H9 (cell line): ENCODE measurements around the gene SYNGR1. TPM values are rescaled to one million over a fixed set of nuclear protein-coding genes. Genes with fewer than 3 reads are reported as not detected.
A peak's percentile ranks its signal among the peaks of the same experiment; 100 is the strongest.

Experiments
- DNase-seq: peaks from one replicate; pipeline ENCODE4 v3.0.0-alpha.2; 2017
- H2AFZ ChIP-seq: one replicate; pipeline ENCODE4 v1.6.1; 2013; ENCODE audit warnings: mild to moderate bottlenecking, low read length, control low read depth, moderate library complexity
- H2AK5ac ChIP-seq: 2 replicates; pipeline ENCODE4 v1.6.1; 2013; ENCODE audit warnings: low read length, control low read depth, mixed read lengths; ENCODE audit not compliant: insufficient read length
- H2BK120ac ChIP-seq: one replicate; pipeline ENCODE4 v1.6.1; 2013; ENCODE audit warnings: low read depth, mild to moderate bottlenecking, low read length, control low read depth, inconsistent platforms; ENCODE audit not compliant: poor library complexity, severe bottlenecking
- H2BK12ac ChIP-seq: 2 replicates; pipeline ENCODE4 v1.6.1; 2013; ENCODE audit warnings: low read length, control low read depth, mixed read lengths, low read depth; ENCODE audit not compliant: insufficient read length
- H2BK15ac ChIP-seq: 2 replicates; pipeline ENCODE4 v1.6.1; 2013; ENCODE audit warnings: low read depth, low read length, control low read depth
- H2BK20ac ChIP-seq: one replicate; pipeline ENCODE4 v1.6.1; 2013; ENCODE audit warnings: low read depth, mild to moderate bottlenecking, low read length, control low read depth, inconsistent platforms; ENCODE audit not compliant: poor library complexity, severe bottlenecking
- H2BK5ac ChIP-seq: 2 replicates; pipeline ENCODE4 v1.6.1; 2013; ENCODE audit warnings: low read length, control low read depth, mixed read lengths; ENCODE audit not compliant: insufficient read length
- H3K14ac ChIP-seq: 2 replicates; pipeline ENCODE4 v1.6.1; 2013; ENCODE audit warnings: low read length, control low read depth; ENCODE audit not compliant: insufficient read depth
- H3K18ac ChIP-seq: 2 replicates; pipeline ENCODE4 v1.6.1; 2013; ENCODE audit warnings: low read depth, mild to moderate bottlenecking, mixed read lengths, low read length, control low read depth; ENCODE audit not compliant: insufficient read length
- H3K23ac ChIP-seq: 2 replicates; pipeline ENCODE4 v1.6.1; 2013; ENCODE audit warnings: low read length, control low read depth, mixed read lengths, low read depth; ENCODE audit not compliant: insufficient read length
- H3K23me2 ChIP-seq: 2 replicates; pipeline ENCODE4 v1.6.1; 2013; ENCODE audit warnings: low read depth, mild to moderate bottlenecking, mixed read lengths, low read length, control low read depth; ENCODE audit not compliant: insufficient read length, poor library complexity, severe bottlenecking
- H3K27ac ChIP-seq: 2 replicates; pipeline ENCODE4 v1.5.1; 2013; ENCODE audit warnings: low read length, control low read depth, mixed read lengths, low read depth; ENCODE audit not compliant: insufficient read length
- H3K27me3 ChIP-seq: 2 replicates; pipeline ENCODE4 v1.6.1; 2013; ENCODE audit warnings: low read length, control low read depth, inconsistent platforms; ENCODE audit not compliant: insufficient read depth
- H3K4ac ChIP-seq: 2 replicates; pipeline ENCODE4 v1.6.1; 2013; ENCODE audit warnings: low read depth, mild to moderate bottlenecking, control low read depth, inconsistent platforms, low read length, moderate library complexity
- H3K4me1 ChIP-seq: 2 replicates; pipeline ENCODE4 v1.6.1; 2013; ENCODE audit warnings: low read length, control low read depth, inconsistent platforms; ENCODE audit not compliant: insufficient read depth
- H3K4me2 ChIP-seq: 2 replicates; pipeline ENCODE4 v1.6.1; 2013; ENCODE audit warnings: low read length, control low read depth, mixed read lengths; ENCODE audit not compliant: insufficient read length, insufficient read depth
- H3K56ac ChIP-seq: 2 replicates; pipeline ENCODE4 v1.6.1; 2013; ENCODE audit warnings: low read depth, mild to moderate bottlenecking, mixed read lengths, low read length, control low read depth; ENCODE audit not compliant: insufficient read length
- H3K79me1 ChIP-seq: 2 replicates; pipeline ENCODE4 v1.6.1; 2013; ENCODE audit warnings: low read depth, mild to moderate bottlenecking, moderate library complexity, low read length, control low read depth, inconsistent platforms; ENCODE audit not compliant: insufficient read depth, poor library complexity, severe bottlenecking
- H3K79me2 ChIP-seq: 2 replicates; pipeline ENCODE4 v1.6.1; 2013; ENCODE audit warnings: low read length, control low read depth, inconsistent platforms; ENCODE audit not compliant: insufficient read depth
- H3K9ac ChIP-seq: 2 replicates; pipeline ENCODE4 v1.6.1; 2013; ENCODE audit warnings: low read length, control low read depth, mixed read lengths; ENCODE audit not compliant: insufficient read length; ENCODE audit errors: extremely low read depth
- H3K9me3 ChIP-seq: one replicate; pipeline ENCODE4 v1.6.1; 2013; ENCODE audit warnings: low read depth, low read length, inconsistent platforms; ENCODE audit not compliant: control insufficient read depth
- H3T11ph ChIP-seq: one replicate; pipeline ENCODE4 v1.6.1; 2013; ENCODE audit warnings: mild to moderate bottlenecking, low read length, control low read depth, inconsistent platforms
- H4K20me1 ChIP-seq: one replicate; pipeline ENCODE4 v1.6.1; 2013; ENCODE audit not compliant: control insufficient read depth, insufficient read length, insufficient read depth
- H4K5ac ChIP-seq: 2 replicates; pipeline ENCODE4 v1.6.1; 2013; ENCODE audit warnings: low read depth, mild to moderate bottlenecking, mixed read lengths, low read length, control low read depth; ENCODE audit not compliant: insufficient read length
- H4K8ac ChIP-seq: replicated peaks from 2 replicates; pipeline ENCODE4 v1.6.1; 2013; ENCODE audit warnings: low read length, control low read depth, mixed read lengths, low read depth; ENCODE audit not compliant: insufficient read length
- H4K91ac ChIP-seq: 2 replicates; pipeline ENCODE4 v1.6.1; 2013; ENCODE audit warnings: low read depth, mild to moderate bottlenecking, moderate library complexity, mixed read lengths, low read length, control low read depth; ENCODE audit not compliant: insufficient read length
- H3K27ac Mint-ChIP-seq, 3 experiments: 2 replicates in 2 of 3; 3 replicates in 1 of 3; pipeline ENCODE4 v1.8.0; 2020 to 2021; ENCODE audit warnings: mixed read lengths in 3 of 3, mild to moderate bottlenecking in 1 of 3, moderate library complexity in 1 of 3
- H3K27me3 Mint-ChIP-seq: 2 replicates; pipeline ENCODE4 v1.8.0; 2021; ENCODE audit warnings: low read depth, mild to moderate bottlenecking, moderate library complexity, mixed read lengths
- H3K36me3 Mint-ChIP-seq, 3 experiments: 2 replicates in 2 of 3; 3 replicates in 1 of 3; pipeline ENCODE4 v1.8.0; 2020 to 2021; ENCODE audit warnings: low read depth in 3 of 3, mixed read lengths in 3 of 3; ENCODE audit not compliant: insufficient read depth in 1 of 3
- H3K4me1 Mint-ChIP-seq, 2 experiments: 2 replicates each; pipeline ENCODE4 v1.8.0; 2020; ENCODE audit warnings: mixed read lengths in 2 of 2
- H3K4me3 Mint-ChIP-seq, 2 experiments: 2 replicates in 1 of 2; 3 replicates in 1 of 2; pipeline ENCODE4 v1.8.0; 2020 to 2021; ENCODE audit warnings: mild to moderate bottlenecking in 2 of 2, mixed read lengths in 2 of 2, moderate library complexity in 1 of 2
- H3K9me3 Mint-ChIP-seq, 2 experiments: 2 replicates in 1 of 2; 3 replicates in 1 of 2; pipeline ENCODE4 v1.8.0; 2020; ENCODE audit warnings: mild to moderate bottlenecking in 2 of 2, mixed read lengths in 2 of 2, moderate library complexity in 1 of 2
- WGBS: extraction: QIAGEN DNeasy Blood & Tissue Kit; methylation state at CpG from one replicate; pipeline ENCODE4 v1.1.7; 2013; ENCODE audit warnings: missing lambda C conversion rate, low lambda C conversion rate, mixed read lengths; ENCODE audit not compliant: insufficient read length; ENCODE audit errors: extremely low coverage; 5-methylcytosine and 5-hydroxymethylcytosine counted together
- total RNA-seq: library from RNA; stranded (reverse); gene quantifications from 2 replicates; pipeline ENCODE4 v1.2.1, GENCODE V29; 2021
- TF ChIP-seq, protein P1 (sequence below): fragments of 200-600 bp; sonication (generic); conservative IDR thresholded peaks from 3 replicates; pipeline ENCODE4 v1.8.0; 2021; ENCODE audit warnings: antibody characterized with exemption, mild to moderate bottlenecking

The SYNGR1 gene
- total RNA-seq, 1 experiment from 2014 or later, result 13.2 TPM

- no peak overlapping the region for H3K18ac ChIP-seq
- no peak overlapping the region for H2BK15ac ChIP-seq
- H3K56ac ChIP-seq, result no peak overlapping the region
- H3K9me3 ChIP-seq, result no peaks in the 10 kb centered on the region
- H3T11ph ChIP-seq, result no peak overlapping the region
- no peak overlapping the region for H4K8ac ChIP-seq
- Mint-ChIP-seq H3K27me3 (peaks cover 33% of the 10 kb centered on the region), H3K9me3 (peaks cover 0 to 5% of the 10 kb centered on the region in 2 experiments; a peak in 3 of 5 replicates), H3K4me1 (peaks cover 8 to 16% of the 10 kb centered on the region in 2 experiments), H3K27ac (no peak overlapping the region), H3K36me3 (peaks cover 0 to 6% (median 0%) of the 10 kb centered on the region in 3 experiments; a peak in 2 of 7 replicates), H3K4me3 (no peak overlapping the region)
- no peaks in the 10 kb centered on the region for H3K4me1 ChIP-seq
- no peak overlapping the region for H3K27ac ChIP-seq
- H2AK5ac ChIP-seq, result no peak overlapping the region
- no peaks in the 10 kb centered on the region for H3K79me1 ChIP-seq
- no peaks in the 10 kb centered on the region; the same call in 1 of the 2 replicates for H3K27me3 ChIP-seq
- TF ChIP-seq, protein P1, sequence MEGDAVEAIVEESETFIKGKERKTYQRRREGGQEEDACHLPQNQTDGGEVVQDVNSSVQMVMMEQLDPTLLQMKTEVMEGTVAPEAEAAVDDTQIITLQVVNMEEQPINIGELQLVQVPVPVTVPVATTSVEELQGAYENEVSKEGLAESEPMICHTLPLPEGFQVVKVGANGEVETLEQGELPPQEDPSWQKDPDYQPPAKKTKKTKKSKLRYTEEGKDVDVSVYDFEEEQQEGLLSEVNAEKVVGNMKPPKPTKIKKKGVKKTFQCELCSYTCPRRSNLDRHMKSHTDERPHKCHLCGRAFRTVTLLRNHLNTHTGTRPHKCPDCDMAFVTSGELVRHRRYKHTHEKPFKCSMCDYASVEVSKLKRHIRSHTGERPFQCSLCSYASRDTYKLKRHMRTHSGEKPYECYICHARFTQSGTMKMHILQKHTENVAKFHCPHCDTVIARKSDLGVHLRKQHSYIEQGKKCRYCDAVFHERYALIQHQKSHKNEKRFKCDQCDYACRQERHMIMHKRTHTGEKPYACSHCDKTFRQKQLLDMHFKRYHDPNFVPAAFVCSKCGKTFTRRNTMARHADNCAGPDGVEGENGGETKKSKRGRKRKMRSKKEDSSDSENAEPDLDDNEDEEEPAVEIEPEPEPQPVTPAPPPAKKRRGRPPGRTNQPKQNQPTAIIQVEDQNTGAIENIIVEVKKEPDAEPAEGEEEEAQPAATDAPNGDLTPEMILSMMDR, result peak; percentile 68
- H2BK5ac ChIP-seq, result no peak overlapping the region
- H3K79me2 ChIP-seq, result no peaks in the 10 kb centered on the region
- no peaks in the 10 kb centered on the region for H4K20me1 ChIP-seq
- H3K4me2 ChIP-seq, result no peak overlapping the region
- DNase-seq, result peak; percentile 79
- no peak overlapping the region for H2BK20ac ChIP-seq
- WGBS, result no CpG with 5 or more reads among the region's 21 CpGs
- H3K14ac ChIP-seq, result no peak overlapping the region
- no peak overlapping the region for H2AFZ ChIP-seq
- no peak overlapping the region for H3K9ac ChIP-seq
- no peak overlapping the region for H3K4ac ChIP-seq
- H2BK120ac ChIP-seq, result no peak overlapping the region
- H2BK12ac ChIP-seq, result no peak overlapping the region
- H3K23me2 ChIP-seq, result peaks cover 4% of the 10 kb centered on the region
- no peak overlapping the region for H4K91ac ChIP-seq
- H3K23ac ChIP-seq, result no peak overlapping the region
- H4K5ac ChIP-seq, result no peak overlapping the region
Measured at GRCh38 chr22:39384750-39385480, 35.1 kb downstream of the SYNGR1 start.
